Measurements from ENCODE around the gene AMFR.

- no peak for TF ChIP-seq CTCF (IDR thresholded peaks at IDR 0.05)
- no peak for TF ChIP-seq POLR2A (IDR thresholded peaks at IDR 0.05)
Measured at GRCh38 chr16:56413381-56413780, 12.0 kb downstream of the AMFR start.

Measured in testis (tissue), 2 donors.